Measurements from ENCODE around the gene VAMP2.

The VAMP2 gene

DNA sequence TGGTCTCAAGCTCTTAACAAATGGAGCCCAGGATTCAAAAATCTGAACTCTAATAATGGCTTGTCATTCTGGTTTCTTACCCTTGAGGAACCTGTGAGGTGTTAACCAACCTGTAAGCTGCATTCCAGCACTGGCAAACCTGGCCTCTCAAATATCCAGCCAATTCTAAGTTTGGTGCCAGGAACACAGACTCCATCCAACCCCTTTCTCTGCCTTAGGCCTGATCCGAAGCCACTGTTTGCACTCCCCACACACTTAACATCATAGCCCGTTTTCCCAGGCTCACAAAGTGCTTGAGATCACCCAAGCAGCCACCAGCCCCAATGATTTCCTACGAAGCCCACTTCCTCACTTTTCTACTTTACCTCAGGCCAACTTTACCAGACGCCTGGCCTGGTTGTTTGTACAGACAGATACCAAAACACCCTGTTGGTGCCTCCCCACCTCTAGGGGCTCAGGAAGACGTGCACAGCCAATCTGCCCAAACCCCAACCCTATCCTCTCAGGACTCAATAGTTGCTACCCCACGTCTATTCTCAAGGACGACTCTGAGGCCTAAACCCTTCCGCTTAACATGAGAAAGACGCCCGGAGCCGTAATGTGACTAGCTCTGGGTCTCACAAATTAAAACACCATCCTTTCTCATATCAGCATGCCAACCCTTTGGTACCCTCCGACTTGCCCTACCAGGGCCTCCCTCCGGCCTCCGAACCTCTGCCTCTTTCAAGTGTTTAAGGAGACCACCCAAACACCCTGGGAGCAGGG lies 7.3 kb downstream of the VAMP2 start:
- no peaks in the 10 kb centered on the region for H4K20me1 ChIP-seq (ENCODE audit: insufficient read depth)
- H3K4me3 ChIP-seq (IDR thresholded peaks at IDR 0.05; ENCODE audit: insufficient read depth, low read depth, low read length): no peak overlapping the region
- H2AFZ ChIP-seq (ENCODE audit: low read depth): no peak overlapping the region
- no peaks in the 10 kb centered on the region for H3K79me2 ChIP-seq (ENCODE audit: insufficient read depth, low read depth)
- no peaks in the 10 kb centered on the region for H3K27me3 ChIP-seq (ENCODE audit: insufficient read depth, low read depth)
- H3K36me3 ChIP-seq (ENCODE audit: insufficient read depth): no peaks in the 10 kb centered on the region
- no peaks in the 10 kb centered on the region for H3K4me1 ChIP-seq (ENCODE audit: low read depth, poor library complexity, severe bottlenecking)
- H3K9ac ChIP-seq: peak overlapping the region; percentile 41; the same call in 1 of the 2 replicates
- H3K27ac ChIP-seq: peak overlapping the region; percentile 18; the same call in 1 of the 2 replicates
- H3K4me2 ChIP-seq: 0 out of 2 replicates have a peak overlapping the region, but pooled peaks have one; percentile 21
- TF ChIP-seq, protein P1, sequence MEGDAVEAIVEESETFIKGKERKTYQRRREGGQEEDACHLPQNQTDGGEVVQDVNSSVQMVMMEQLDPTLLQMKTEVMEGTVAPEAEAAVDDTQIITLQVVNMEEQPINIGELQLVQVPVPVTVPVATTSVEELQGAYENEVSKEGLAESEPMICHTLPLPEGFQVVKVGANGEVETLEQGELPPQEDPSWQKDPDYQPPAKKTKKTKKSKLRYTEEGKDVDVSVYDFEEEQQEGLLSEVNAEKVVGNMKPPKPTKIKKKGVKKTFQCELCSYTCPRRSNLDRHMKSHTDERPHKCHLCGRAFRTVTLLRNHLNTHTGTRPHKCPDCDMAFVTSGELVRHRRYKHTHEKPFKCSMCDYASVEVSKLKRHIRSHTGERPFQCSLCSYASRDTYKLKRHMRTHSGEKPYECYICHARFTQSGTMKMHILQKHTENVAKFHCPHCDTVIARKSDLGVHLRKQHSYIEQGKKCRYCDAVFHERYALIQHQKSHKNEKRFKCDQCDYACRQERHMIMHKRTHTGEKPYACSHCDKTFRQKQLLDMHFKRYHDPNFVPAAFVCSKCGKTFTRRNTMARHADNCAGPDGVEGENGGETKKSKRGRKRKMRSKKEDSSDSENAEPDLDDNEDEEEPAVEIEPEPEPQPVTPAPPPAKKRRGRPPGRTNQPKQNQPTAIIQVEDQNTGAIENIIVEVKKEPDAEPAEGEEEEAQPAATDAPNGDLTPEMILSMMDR (conservative IDR thresholded peaks at IDR 0.05; ENCODE audit: low read depth, low read length): no peak

DNA sequence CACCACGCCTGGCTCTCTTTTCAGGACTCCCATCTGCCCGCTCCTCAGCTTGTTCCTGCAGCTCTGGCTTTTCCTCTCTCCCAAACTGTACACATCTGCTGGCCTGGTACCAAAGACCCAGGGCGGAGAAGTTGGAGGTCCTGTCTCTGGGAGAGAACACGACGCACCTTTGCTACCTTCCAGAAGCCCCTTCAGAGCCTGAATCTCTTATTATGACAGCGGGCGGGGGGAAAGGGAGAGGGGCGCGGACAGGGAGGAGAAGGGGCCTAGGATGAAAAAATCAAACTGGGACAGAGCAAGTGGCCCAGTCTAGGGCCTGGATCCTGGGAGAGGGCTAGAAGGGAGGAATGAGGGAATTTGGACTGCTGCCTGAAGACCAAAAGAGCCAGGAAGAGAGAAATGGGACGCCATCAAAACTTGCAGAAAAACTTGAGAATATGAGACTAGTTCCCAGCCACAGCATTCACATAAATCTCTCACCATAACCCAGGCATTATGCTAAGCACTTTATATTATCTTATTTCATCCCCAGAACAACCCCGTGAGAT lies 8.1 kb downstream of the VAMP2 start:
- Histone ChIP-seq H2AFZ (ENCODE audit: low read depth) (no peak overlapping the region), H3K79me2 (ENCODE audit: insufficient read depth, low read depth) (no peaks in the 10 kb centered on the region)

DNA sequence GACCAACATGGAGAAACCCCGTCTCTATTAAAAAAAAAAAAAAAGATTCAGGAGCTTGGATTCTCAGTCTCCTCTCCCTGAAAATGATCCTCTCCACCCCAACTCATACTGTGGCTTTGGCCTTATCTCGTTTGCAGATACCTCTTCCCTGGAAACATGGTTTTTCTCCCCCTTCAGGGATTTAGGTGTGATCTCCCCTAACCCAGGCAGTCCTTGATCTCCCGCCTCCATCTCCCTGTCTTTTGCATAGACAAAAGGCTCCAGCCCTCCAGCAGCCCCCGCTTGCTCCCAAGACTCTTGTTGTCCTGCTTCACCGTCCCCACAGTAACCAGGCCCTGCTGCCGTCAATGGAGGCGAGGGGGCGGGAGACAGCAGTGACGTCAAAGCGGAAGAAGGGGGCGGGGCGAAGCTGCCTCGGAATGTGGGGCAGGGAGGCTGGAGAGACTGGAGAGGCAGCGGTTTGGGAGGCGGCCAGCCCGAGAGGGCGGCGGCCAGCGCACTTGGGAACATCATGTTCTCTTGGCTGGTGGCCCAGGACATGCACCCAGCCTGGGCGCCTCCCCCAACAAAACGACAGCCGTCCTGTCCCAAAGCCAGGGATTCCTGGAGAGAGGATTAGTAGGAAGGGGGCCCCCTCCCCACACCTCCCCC lies 8.7 kb downstream of the VAMP2 start:
- TF ChIP-seq, protein P1 (conservative IDR thresholded peaks at IDR 0.05; ENCODE audit: low read depth, low read length): no peak
- Histone ChIP-seq H3K27ac (no peak overlapping the region), H3K4me3 (IDR thresholded peaks at IDR 0.05; ENCODE audit: insufficient read depth, low read depth, low read length) (no peak overlapping the region), H3K9ac (no peak overlapping the region), H3K36me3 (ENCODE audit: insufficient read depth) (no peaks in the 10 kb centered on the region), H3K4me1 (ENCODE audit: low read depth, poor library complexity, severe bottlenecking) (no peaks in the 10 kb centered on the region), H3K79me2 (ENCODE audit: insufficient read depth, low read depth) (no peaks in the 10 kb centered on the region), H4K20me1 (ENCODE audit: insufficient read depth) (no peaks in the 10 kb centered on the region), H3K4me2 (no peak overlapping the region), H3K27me3 (ENCODE audit: insufficient read depth, low read depth) (no peaks in the 10 kb centered on the region), H2AFZ (ENCODE audit: low read depth) (no peak overlapping the region)

More for the DNA sequence above, 8.1 kb downstream of the VAMP2 start:
- H3K27me3 ChIP-seq (ENCODE audit: insufficient read depth, low read depth): no peaks in the 10 kb centered on the region
- no peak overlapping the region for H3K4me2 ChIP-seq
- H4K20me1 ChIP-seq (ENCODE audit: insufficient read depth): no peaks in the 10 kb centered on the region
- TF ChIP-seq, protein P1 (conservative IDR thresholded peaks at IDR 0.05; ENCODE audit: low read depth, low read length): no peak
- no peak overlapping the region for H3K27ac ChIP-seq
- H3K36me3 ChIP-seq (ENCODE audit: insufficient read depth): no peaks in the 10 kb centered on the region
- no peaks in the 10 kb centered on the region for H3K4me1 ChIP-seq (ENCODE audit: low read depth, poor library complexity, severe bottlenecking)
- no peak overlapping the region for H3K9ac ChIP-seq
- no peak overlapping the region for H3K4me3 ChIP-seq (IDR thresholded peaks at IDR 0.05; ENCODE audit: insufficient read depth, low read depth, low read length)

DNA sequence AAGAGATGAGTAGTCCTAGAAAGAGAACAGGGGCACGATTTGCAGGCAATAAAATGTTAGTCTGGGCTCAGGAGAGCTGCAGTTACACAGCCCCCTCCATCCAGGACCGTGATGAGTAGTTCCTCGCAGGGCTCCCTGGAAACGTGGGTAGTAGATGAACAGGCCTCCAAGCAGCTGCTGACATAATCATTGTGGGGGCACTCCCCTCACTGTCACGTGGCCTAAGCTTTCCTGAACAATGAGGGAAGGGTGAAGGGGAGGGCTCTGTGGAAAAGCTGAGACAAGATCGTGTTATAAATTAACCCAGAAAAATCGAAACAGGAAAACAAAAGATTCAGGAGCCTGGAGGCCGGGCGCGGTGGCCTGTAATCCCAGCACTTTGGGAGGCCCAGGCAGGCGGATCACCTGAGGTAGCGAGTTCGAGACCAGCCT lies 9.2 kb downstream of the VAMP2 start:
- H3K27me3 ChIP-seq (ENCODE audit: insufficient read depth, low read depth): no peaks in the 10 kb centered on the region
- H2AFZ ChIP-seq (ENCODE audit: low read depth): no peak overlapping the region
- no peaks in the 10 kb centered on the region for H3K79me2 ChIP-seq (ENCODE audit: insufficient read depth, low read depth)
- H3K4me2 ChIP-seq: no peak overlapping the region
- H3K4me3 ChIP-seq (IDR thresholded peaks at IDR 0.05; ENCODE audit: insufficient read depth, low read depth, low read length): no peak overlapping the region
- TF ChIP-seq, protein P1 (conservative IDR thresholded peaks at IDR 0.05; ENCODE audit: low read depth, low read length): no peak
- H3K27ac ChIP-seq: no peak overlapping the region
- H3K9ac ChIP-seq: no peak overlapping the region
- no peaks in the 10 kb centered on the region for H3K4me1 ChIP-seq (ENCODE audit: low read depth, poor library complexity, severe bottlenecking)
- H4K20me1 ChIP-seq (ENCODE audit: insufficient read depth): no peaks in the 10 kb centered on the region
- no peaks in the 10 kb centered on the region for H3K36me3 ChIP-seq (ENCODE audit: insufficient read depth)

All from KMS-11 (cell line).